H1 (cell line): ENCODE results near the gene GLO1. TPM values are rescaled to one million over a fixed set of nuclear protein-coding genes. Genes with fewer than 3 reads are reported as not detected.

Experiments
- CTCF ChIA-PET: fragments of 300-600 bp; sonication (Branson Sonifier 250); formaldehyde crosslinking; loops from one replicate; lab custom pipeline; 2021; ENCODE audit not compliant: partially characterized antibody; lab: Charles Lee
- POLR2A ChIA-PET: fragments of 300-600 bp; sonication (Branson Sonifier 250); formaldehyde crosslinking; loops from one replicate; lab custom pipeline; 2021; ENCODE audit warnings: inconsistent platforms; ENCODE audit not compliant: partially characterized antibody; lab: Charles Lee
- DNase-seq, 2 experiments: peaks; one replicate each; pipeline versions ENCODE4 v3.0.0 to v3.0.0-alpha.2; 2010 to 2022; ENCODE audit warnings: low spot score in 2 of 2, low read depth in 1 of 2, mixed read lengths in 1 of 2
- FAIRE-seq: peaks from 2 replicates; lab custom pipeline; 2011; peaks lifted over from hg19 to GRCh38; lab: Jason Lieb, UNC
- H2AFZ ChIP-seq: 2 replicates; pipeline ENCODE4 v1.8.1; 2012; ENCODE audit warnings: low read length, inconsistent platforms
- H2AK5ac ChIP-seq: 2 replicates; pipeline ENCODE4 v1.6.1; 2013; ENCODE audit warnings: low read depth, low read length
- H2BK120ac ChIP-seq: replicated peaks from 2 replicates; pipeline ENCODE3; 2013; ENCODE audit warnings: low read depth, low read length, inconsistent platforms
- H2BK12ac ChIP-seq: 2 replicates; pipeline ENCODE4 v1.6.1; 2013; ENCODE audit warnings: low read depth, low read length
- H2BK15ac ChIP-seq: 2 replicates; pipeline ENCODE4 v1.6.1; 2013; ENCODE audit warnings: low read length
- H2BK20ac ChIP-seq: 2 replicates; pipeline ENCODE4 v1.6.1; 2013; ENCODE audit warnings: low read length
- H2BK5ac ChIP-seq: 2 replicates; pipeline ENCODE4 v1.6.1; 2013; ENCODE audit warnings: low read depth, low read length
- H3K14ac ChIP-seq: 2 replicates; pipeline ENCODE4 v1.6.1; 2013; ENCODE audit warnings: inconsistent platforms; ENCODE audit not compliant: insufficient read length
- H3K18ac ChIP-seq: 2 replicates; pipeline ENCODE4 v1.6.1; 2013; ENCODE audit warnings: low read length; ENCODE audit errors: extremely low read depth
- H3K23ac ChIP-seq: 2 replicates; pipeline ENCODE4 v1.6.1; 2013; ENCODE audit warnings: inconsistent platforms; ENCODE audit not compliant: insufficient read length
- H3K23me2 ChIP-seq: 2 replicates; pipeline ENCODE4 v1.6.1; 2013; ENCODE audit warnings: low read depth, low read length
- H3K27ac ChIP-seq: 2 replicates; pipeline ENCODE4 v1.6.1; 2011; ENCODE audit warnings: low read depth, low read length, inconsistent platforms
- H3K27me3 ChIP-seq, 4 experiments: replicated peaks in 1 of 4; 1 replicate in 1 of 4; 2 replicates in 3 of 4; pipeline versions ENCODE4 v1.6.1 to v1.8.1; 2011 to 2013; ENCODE audit warnings: low read length in 3 of 4, mild to moderate bottlenecking in 3 of 4, inconsistent platforms in 2 of 4, mixed read lengths in 2 of 4, moderate library complexity in 1 of 4; ENCODE audit not compliant: control insufficient read depth in 3 of 4, insufficient read depth in 3 of 4; ENCODE audit errors: extremely low read depth in 1 of 4
- H3K36me3 ChIP-seq, 4 experiments: 2 replicates each; pipeline versions ENCODE4 v1.6.1 to v1.8.1; 2011 to 2013; ENCODE audit warnings: mild to moderate bottlenecking in 4 of 4, low read length in 3 of 4, moderate library complexity in 2 of 4, control low read depth in 1 of 4, inconsistent platforms in 1 of 4; ENCODE audit not compliant: insufficient read depth in 4 of 4, control insufficient read depth in 2 of 4
- H3K4ac ChIP-seq: replicated peaks from 2 replicates; pipeline ENCODE3; 2013; ENCODE audit warnings: low read length, low read depth, mixed read lengths, inconsistent platforms; ENCODE audit not compliant: insufficient read length
- H3K4me1 ChIP-seq, 4 experiments: replicated peaks in 1 of 4; 1 replicate in 1 of 4; 2 replicates in 3 of 4; pipeline versions ENCODE4 v1.6.1 to v1.8.1; 2011 to 2013; ENCODE audit warnings: low read length in 3 of 4, inconsistent platforms in 2 of 4, mixed read lengths in 1 of 4; ENCODE audit not compliant: insufficient read depth in 4 of 4, control insufficient read depth in 3 of 4
- H3K4me2 ChIP-seq, 2 experiments: 2 replicates each; pipeline versions ENCODE4 v1.6.1 to v1.8.1; 2011 to 2013; ENCODE audit warnings: low read depth in 2 of 2, low read length in 2 of 2, control low read depth in 1 of 2, inconsistent platforms in 1 of 2, mild to moderate bottlenecking in 1 of 2; ENCODE audit not compliant: insufficient read depth in 1 of 2
- H3K4me3 ChIP-seq, 4 experiments: fragments of 200-600, 300-600 bp in 1 of 4; sonication (generic), shearing (Covaris generic), sonication (Bioruptor Twin) in 1 of 4; 2 replicates each; pipeline versions ENCODE4 v1.5.1 to v1.8.1; 2011 to 2016; ENCODE audit warnings: low read length in 4 of 4, low read depth in 3 of 4, control low read depth in 2 of 4, inconsistent platforms in 2 of 4, mild to moderate bottlenecking in 2 of 4, mixed read lengths in 1 of 4, moderate library complexity in 1 of 4; ENCODE audit not compliant: insufficient read depth in 2 of 4; ENCODE audit errors: extremely low read depth in 1 of 4
- H3K56ac ChIP-seq: replicated peaks from 2 replicates; pipeline ENCODE3; 2013; ENCODE audit warnings: low read depth, mild to moderate bottlenecking, mixed read lengths, low read length, inconsistent platforms; ENCODE audit not compliant: insufficient read length
- H3K79me1 ChIP-seq: 2 replicates; pipeline ENCODE4 v1.6.1; 2013; ENCODE audit warnings: low read depth, low read length, control low read depth
- H3K79me2 ChIP-seq, 2 experiments: 2 replicates each; pipeline versions ENCODE4 v1.6.1 to v1.8.1; 2012 to 2013; ENCODE audit warnings: low read length in 2 of 2, mild to moderate bottlenecking in 2 of 2, inconsistent platforms in 1 of 2; ENCODE audit not compliant: insufficient read depth in 2 of 2, control insufficient read depth in 1 of 2
- H3K9ac ChIP-seq, 4 experiments: replicated peaks in 1 of 4; 1 replicate in 1 of 4; 2 replicates in 3 of 4; pipeline versions ENCODE4 v1.6.1 to v1.8.1; 2011 to 2013; ENCODE audit warnings: low read depth in 3 of 4, low read length in 3 of 4, control low read depth in 2 of 4, mild to moderate bottlenecking in 2 of 4, moderate library complexity in 2 of 4, inconsistent platforms in 1 of 4; ENCODE audit errors: extremely low read depth in 1 of 4
- H3K9me3 ChIP-seq, 2 experiments: 2 replicates each; pipeline versions ENCODE4 v1.6.1 to v1.8.1; 2012 to 2013; ENCODE audit warnings: mild to moderate bottlenecking in 2 of 2, moderate library complexity in 2 of 2, control low read depth in 1 of 2, inconsistent platforms in 1 of 2, low read depth in 1 of 2, low read length in 1 of 2, mixed read lengths in 1 of 2; ENCODE audit not compliant: insufficient read depth in 2 of 2
- H4K20me1 ChIP-seq, 2 experiments: replicated peaks in 1 of 2; 2 replicates each; pipeline versions ENCODE3 to v1.8.1; 2011 to 2013; ENCODE audit warnings: inconsistent platforms in 2 of 2, low read length in 2 of 2, mild to moderate bottlenecking in 1 of 2; ENCODE audit not compliant: insufficient read depth in 2 of 2, control insufficient read depth in 1 of 2
- H4K5ac ChIP-seq: 2 replicates; pipeline ENCODE4 v1.6.1; 2013; ENCODE audit warnings: low read length, low read depth, mixed read lengths, inconsistent platforms; ENCODE audit not compliant: insufficient read length
- H4K8ac ChIP-seq: 2 replicates; pipeline ENCODE4 v1.8.0; 2013; ENCODE audit warnings: mild to moderate bottlenecking, moderate library complexity, low read length, inconsistent platforms; ENCODE audit not compliant: insufficient read depth; ENCODE audit errors: extremely low read depth
- H4K91ac ChIP-seq: replicated peaks from 2 replicates; pipeline ENCODE3; 2013; ENCODE audit warnings: low read length, mixed read lengths, inconsistent platforms; ENCODE audit not compliant: insufficient read length
- CEBPB ChIP-seq: IDR thresholded peaks from 2 replicates; pipeline ENCODE4 v1.6.1; 2012; ENCODE audit warnings: low read depth, low read length
- EZH2 ChIP-seq: fragments of 200-600 bp; sonication (generic); IDR thresholded peaks from 2 replicates; pipeline ENCODE4 v1.7.1; 2012; ENCODE audit warnings: low read depth, mild to moderate bottlenecking, moderate library complexity, low read length, inconsistent platforms; ENCODE audit not compliant: severe bottlenecking
- GABPA ChIP-seq: IDR thresholded peaks from 2 replicates; pipeline ENCODE4 v1.6.1; 2011; ENCODE audit warnings: mild to moderate bottlenecking, low read length, moderate library complexity, borderline replicate concordance; ENCODE audit not compliant: insufficient read depth
- HDAC2 ChIP-seq, 2 experiments: fragments of 300-600 bp in 1 of 2; sonication (generic) in 1 of 2; IDR thresholded peaks; 2 replicates each; pipeline ENCODE4 v1.6.1; 2011 to 2012; ENCODE audit warnings: low read depth in 2 of 2, low read length in 2 of 2, mild to moderate bottlenecking in 2 of 2, moderate library complexity in 2 of 2, borderline replicate concordance in 1 of 2, inconsistent platforms in 1 of 2
- HDAC6 ChIP-seq: IDR thresholded peaks from one replicate; pipeline ENCODE4 v1.7.1; 2012; ENCODE audit warnings: low read depth, mild to moderate bottlenecking, inconsistent platforms, low read length, moderate library complexity
- KDM4A ChIP-seq: IDR thresholded peaks from one replicate; pipeline ENCODE4 v1.7.1; 2012; ENCODE audit warnings: low read depth, mild to moderate bottlenecking, moderate library complexity, low read length, inconsistent platforms; ENCODE audit not compliant: severe bottlenecking
- RXRA ChIP-seq: IDR thresholded peaks from 2 replicates; pipeline ENCODE4 v1.6.1; 2011; ENCODE audit warnings: low read depth, mild to moderate bottlenecking, low read length, moderate library complexity; ENCODE audit not compliant: insufficient read depth
- SRF ChIP-seq: IDR thresholded peaks from 2 replicates; pipeline ENCODE4 v1.6.1; 2011; ENCODE audit warnings: mild to moderate bottlenecking, low read depth, low read length, moderate library complexity
- TAF7 ChIP-seq: optimal IDR thresholded peaks from 2 replicates; pipeline ENCODE3; 2011; ENCODE audit warnings: low read depth, mild to moderate bottlenecking, inconsistent platforms, low read length, moderate library complexity, borderline replicate concordance
- ZNF274 ChIP-seq: IDR thresholded peaks from 2 replicates; pipeline ENCODE4 v1.7.0; 2012; ENCODE audit warnings: low read length, borderline replicate concordance; ENCODE audit errors: extremely low read depth
- WGBS, 2 experiments: shearing (Covaris generic) in 1 of 2; methylation state at CpG; one replicate each; pipeline versions ENCODE4 v1.1.6 to v1.1.7; 2013 to 2015; ENCODE audit warnings: low lambda C conversion rate in 2 of 2, mixed read lengths in 2 of 2, inconsistent platforms in 1 of 2, low coverage in 1 of 2, missing lambda C conversion rate in 1 of 2; ENCODE audit not compliant: insufficient replicate concordance in 2 of 2, insufficient coverage in 1 of 2, insufficient read length in 1 of 2; ENCODE audit errors: extremely low coverage in 1 of 2, missing lambda C conversion rate in 1 of 2; 5-methylcytosine and 5-hydroxymethylcytosine counted together
- polyA plus RNA-seq, 7 experiments: library from polyadenylated mRNA; depleted of rRNA in 3 of 7; stranded (reverse) in 5 of 7; unstranded in 2 of 7; fragments of >200 nt in 5 of 7; fragments of 200-250 nt in 2 of 7; gene quantifications; 1 replicate in 5 of 7; 2 replicates in 1 of 7; 4 replicates in 1 of 7; pipeline versions ENCODE4 v1.2.1 to v1.2.3, GENCODE V29; 2011 to 2013; ENCODE audit warnings: missing spikeins in 2 of 7, mixed read lengths in 2 of 7
- total RNA-seq: library from RNA; stranded (reverse); fragmentation: NEBNext Ultra II Directional; extraction: Animal tissue kit (Norgen Biotek cat#: 25700); gene quantifications from 2 replicates; pipeline ENCODE4 v1.2.1, GENCODE V29; 2021
- TF ChIP-seq, protein P1 (sequence below), 3 experiments: IDR thresholded peaks; 1 replicate in 2 of 3; 2 replicates in 1 of 3; pipeline versions ENCODE4 v1.5.1 to v1.6.1; 2011; ENCODE audit warnings: low read length in 3 of 3, mild to moderate bottlenecking in 3 of 3, inconsistent platforms in 2 of 3, low read depth in 1 of 3, moderate library complexity in 1 of 3; ENCODE audit not compliant: insufficient read depth in 1 of 3; ENCODE audit errors: control extremely low read depth in 1 of 3

The GLO1 gene
- total and polyA plus RNA-seq, 2 of the 8 experiments (the other 6 are each of a cell fraction or from before 2014, with no cell fraction given), result 104 to 170 TPM

DNA sequence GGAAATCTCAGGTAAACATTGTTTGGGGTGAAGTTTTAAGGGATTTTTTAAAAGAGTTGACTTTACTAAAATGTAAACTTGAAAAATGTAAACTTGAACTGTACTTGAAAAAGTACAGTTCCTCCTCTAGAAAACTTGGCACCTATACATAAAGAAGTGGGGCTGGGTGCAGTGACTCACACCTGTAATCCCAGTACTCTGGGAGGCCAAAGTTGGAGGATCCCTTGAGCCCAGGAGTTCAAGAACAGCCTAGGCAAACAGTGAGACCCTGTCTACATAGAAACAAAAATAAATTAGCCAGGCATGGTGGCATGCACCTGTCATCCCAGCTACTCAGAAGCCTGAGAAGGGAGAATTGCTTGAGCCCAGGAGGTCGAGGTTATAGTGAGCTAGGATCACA lies 70.5 kb downstream of the GLO1 start:
- no peak overlapping the region for H3K4me2 ChIP-seq
- POLR2A ChIA-PET, result no interaction called here

More for the DNA sequence above, 70.5 kb downstream of the GLO1 start:
- DNase-seq, result no peak
- Histone ChIP-seq H2AFZ (no peak overlapping the region), H3K4ac (no peak overlapping the region), H3K27ac (no peak overlapping the region), H3K27me3 (no peaks in the 10 kb centered on the region), H4K5ac (no peak overlapping the region), H3K79me2 (no peaks in the 10 kb centered on the region), H2AK5ac (no peak overlapping the region), H2BK12ac (no peak overlapping the region), H3K9ac (no peak overlapping the region), H3K9me3 (no peaks in the 10 kb centered on the region), H2BK15ac (no peak overlapping the region), H3K4me1 (no peaks in the 10 kb centered on the region), H3K36me3 (no peaks in the 10 kb centered on the region), H4K8ac (no peak overlapping the region), H2BK5ac (no peak overlapping the region), H3K18ac (no peak overlapping the region), H3K23ac (no peak overlapping the region), H3K23me2 (no peaks in the 10 kb centered on the region), H4K20me1 (no peaks in the 10 kb centered on the region), H3K14ac (no peak overlapping the region), H2BK20ac (no peak overlapping the region), H3K56ac (no peak overlapping the region), H3K4me3 (no peak overlapping the region), H4K91ac (no peak overlapping the region), H3K79me1 (no peaks in the 10 kb centered on the region), H2BK120ac (no peak overlapping the region)
- FAIRE-seq, result no peak
- WGBS, 2 experiments, result 87% methylated on average over 1 of the region's 1 CpG; no CpG with 5 or more reads in 1 of the 2 experiments
- CTCF ChIA-PET, result interaction anchor here (0.6 kb wide), 1 partner anchor 241 kb away, joined by 3 read pairs; no protein-coding TSS in a partner anchor
- TF ChIP-seq SRF, result no peak
- TF ChIP-seq TAF7, result no peak
- TF ChIP-seq CEBPB, result no peak
- no peak for TF ChIP-seq EZH2
- no peak for TF ChIP-seq HDAC6
- no peak for TF ChIP-seq RXRA
- TF ChIP-seq ZNF274, result no peak
- no peak for TF ChIP-seq HDAC2 (IDR thresholded peaks at IDR 0.05; ENCODE audit: borderline replicate concordance in 1 of 2, low read depth in 2 of 2, low read length in 2 of 2)
- no peak for TF ChIP-seq GABPA
- TF ChIP-seq, protein P1, sequence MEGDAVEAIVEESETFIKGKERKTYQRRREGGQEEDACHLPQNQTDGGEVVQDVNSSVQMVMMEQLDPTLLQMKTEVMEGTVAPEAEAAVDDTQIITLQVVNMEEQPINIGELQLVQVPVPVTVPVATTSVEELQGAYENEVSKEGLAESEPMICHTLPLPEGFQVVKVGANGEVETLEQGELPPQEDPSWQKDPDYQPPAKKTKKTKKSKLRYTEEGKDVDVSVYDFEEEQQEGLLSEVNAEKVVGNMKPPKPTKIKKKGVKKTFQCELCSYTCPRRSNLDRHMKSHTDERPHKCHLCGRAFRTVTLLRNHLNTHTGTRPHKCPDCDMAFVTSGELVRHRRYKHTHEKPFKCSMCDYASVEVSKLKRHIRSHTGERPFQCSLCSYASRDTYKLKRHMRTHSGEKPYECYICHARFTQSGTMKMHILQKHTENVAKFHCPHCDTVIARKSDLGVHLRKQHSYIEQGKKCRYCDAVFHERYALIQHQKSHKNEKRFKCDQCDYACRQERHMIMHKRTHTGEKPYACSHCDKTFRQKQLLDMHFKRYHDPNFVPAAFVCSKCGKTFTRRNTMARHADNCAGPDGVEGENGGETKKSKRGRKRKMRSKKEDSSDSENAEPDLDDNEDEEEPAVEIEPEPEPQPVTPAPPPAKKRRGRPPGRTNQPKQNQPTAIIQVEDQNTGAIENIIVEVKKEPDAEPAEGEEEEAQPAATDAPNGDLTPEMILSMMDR (IDR thresholded peaks at IDR 0.05; ENCODE audit: control extremely low read depth in 1 of 3, insufficient read depth in 1 of 3, low read depth in 1 of 3, low read length in 3 of 3), result no peak
- no peak for TF ChIP-seq KDM4A
